SK-N-SH treated with all-trans-retinoic acid at 6 μM for 48 hours (cell line): Measurements from ENCODE around the gene ORM1.

Experiments
- ATAC-seq: fragments of 200-7000 bp; cut with Tn5 transposase; 3 replicates; pipeline ENCODE4 v1.9.1; 2020; ENCODE audit warnings: mild to moderate bottlenecking, moderate library complexity
- ARNTL ChIP-seq: fragments of 450-650 bp; formaldehyde crosslinking; IDR thresholded peaks from 2 replicates; pipeline ENCODE4 v1.5.0; 2020; ENCODE audit warnings: low read depth, mild to moderate bottlenecking, moderate library complexity, borderline replicate concordance
- BACH2 ChIP-seq: fragments of 250-450 bp; sonication (Bioruptor Pico); IDR thresholded peaks from 2 replicates; pipeline ENCODE4 v1.9.0; 2021; ENCODE audit warnings: mild to moderate bottlenecking, borderline replicate concordance
- CREB5 ChIP-seq: fragments of 250-450 bp; sonication (Bioruptor Pico); IDR thresholded peaks from 2 replicates; pipeline ENCODE4 v1.5.1; 2020; ENCODE audit warnings: low read depth, mild to moderate bottlenecking, moderate library complexity
- CSDC2 ChIP-seq: fragments of 250-450 bp; sonication (Bioruptor Pico); IDR thresholded peaks from 2 replicates; pipeline ENCODE4 v1.5.0; 2020; ENCODE audit warnings: mild to moderate bottlenecking, moderate library complexity
- CSRNP3 ChIP-seq: fragments of 250-450 bp; sonication (Bioruptor Pico); IDR thresholded peaks from 2 replicates; pipeline ENCODE4 v1.5.1; 2021; ENCODE audit warnings: mild to moderate bottlenecking, moderate library complexity
- GLIS3 ChIP-seq: fragments of 250-450 bp; sonication (Bioruptor Pico); IDR thresholded peaks from 2 replicates; pipeline ENCODE4 v1.5.0; 2020; ENCODE audit warnings: mild to moderate bottlenecking, moderate library complexity
- ISL1 ChIP-seq: fragments of 250-450 bp; sonication (Bioruptor Pico); IDR thresholded peaks from 2 replicates; pipeline ENCODE4 v2.1.2; 2022; ENCODE audit warnings: mild to moderate bottlenecking, moderate library complexity
- OSR1 ChIP-seq: fragments of 250-450 bp; sonication (Bioruptor Pico); IDR thresholded peaks from 2 replicates; pipeline ENCODE4 v1.8.0; 2022; ENCODE audit warnings: moderate library complexity, mild to moderate bottlenecking, inconsistent platforms
- PATZ1 ChIP-seq: fragments of 250-450 bp; sonication (Bioruptor Pico); IDR thresholded peaks from 2 replicates; pipeline ENCODE4 v1.8.0; 2020; ENCODE audit warnings: mild to moderate bottlenecking, moderate library complexity, borderline replicate concordance
- POU6F1 ChIP-seq: fragments of 250-450 bp; sonication (Bioruptor Pico); IDR thresholded peaks from 2 replicates; pipeline ENCODE4 v1.8.0; 2021; ENCODE audit warnings: low read depth, mild to moderate bottlenecking, moderate library complexity, borderline replicate concordance
- PPARA ChIP-seq: fragments of 250-450 bp; sonication (Bioruptor Pico); IDR thresholded peaks from 2 replicates; pipeline ENCODE4 v1.5.0; 2020; ENCODE audit warnings: mild to moderate bottlenecking, borderline replicate concordance
- RARB ChIP-seq: fragments of 250-450 bp; sonication (Bioruptor Pico); IDR thresholded peaks from 2 replicates; pipeline ENCODE4 v1.8.0; 2021; ENCODE audit warnings: mild to moderate bottlenecking, moderate library complexity
- SNAI2 ChIP-seq: fragments of 250-450 bp; sonication (Bioruptor Pico); IDR thresholded peaks from 2 replicates; pipeline ENCODE4 v1.5.0; 2020; ENCODE audit warnings: mild to moderate bottlenecking, moderate library complexity
- TCF4 ChIP-seq: fragments of 250-450 bp; sonication (Bioruptor Pico); IDR thresholded peaks from 2 replicates; pipeline ENCODE4 v1.8.0; 2021; ENCODE audit warnings: mild to moderate bottlenecking, moderate library complexity, borderline replicate concordance
- TOX ChIP-seq: fragments of 250-450 bp; sonication (Bioruptor Pico); IDR thresholded peaks from 2 replicates; pipeline ENCODE4 v1.8.0; 2021; ENCODE audit warnings: mild to moderate bottlenecking, moderate library complexity, borderline replicate concordance
- TSHZ2 ChIP-seq: fragments of 250-450 bp; sonication (Bioruptor Pico); IDR thresholded peaks from 2 replicates; pipeline ENCODE4 v1.5.0; 2020; ENCODE audit warnings: mild to moderate bottlenecking, moderate library complexity
- ZC3H10 ChIP-seq: fragments of 250-450 bp; sonication (Bioruptor Pico); IDR thresholded peaks from 2 replicates; pipeline ENCODE4 v1.5.1; 2021; ENCODE audit warnings: mild to moderate bottlenecking, moderate library complexity
- ZFP3 ChIP-seq: fragments of 250-450 bp; sonication (Bioruptor Pico); IDR thresholded peaks from 2 replicates; pipeline ENCODE4 v1.5.0; 2020; ENCODE audit warnings: mild to moderate bottlenecking, moderate library complexity
- ZFP30 ChIP-seq: fragments of 450-650 bp; formaldehyde crosslinking; IDR thresholded peaks from 2 replicates; pipeline ENCODE4 v1.5.0; 2022; ENCODE audit warnings: mild to moderate bottlenecking, moderate library complexity
- ZNF565 ChIP-seq: fragments of 450-650 bp; formaldehyde crosslinking; conservative IDR thresholded peaks from 2 replicates; pipeline ENCODE4 v1.5.0; 2020; ENCODE audit warnings: low read depth, mild to moderate bottlenecking, moderate library complexity
- ZNF70 ChIP-seq: fragments of 450-650 bp; formaldehyde crosslinking; IDR thresholded peaks from 2 replicates; pipeline ENCODE4 v1.5.0; 2020; ENCODE audit warnings: mild to moderate bottlenecking, moderate library complexity
- ZNF8 ChIP-seq: fragments of 450-650 bp; formaldehyde crosslinking; IDR thresholded peaks from 2 replicates; pipeline ENCODE4 v1.5.0; 2020; ENCODE audit warnings: mild to moderate bottlenecking, moderate library complexity

Gene ORM1

GRCh38 chr9:114289106-114289505 is 33.8 kb upstream of the ORM1 start:
- no peak for TF ChIP-seq CSDC2 (CRISPR knock-in tag)
- no peak for TF ChIP-seq PPARA
- TF ChIP-seq GLIS3 (CRISPR knock-in tag): no peak
- no peak for TF ChIP-seq ZNF8 (CRISPR knock-in tag)
- no peak for TF ChIP-seq TOX
- no peak for TF ChIP-seq POU6F1 (CRISPR knock-in tag)
- no peak for TF ChIP-seq ARNTL (CRISPR knock-in tag)
- no peak for TF ChIP-seq ZFP30 (CRISPR knock-in tag)
- TF ChIP-seq PATZ1: no peak
- TF ChIP-seq TSHZ2 (CRISPR knock-in tag): no peak
- no peak for TF ChIP-seq RARB
- no peak for TF ChIP-seq ZNF565
- no peak for TF ChIP-seq SNAI2 (CRISPR knock-in tag)
- TF ChIP-seq, all 23 proteins: peak for 0
- ATAC-seq: no peak

GRCh38 chr9:114289571-114290481 is 33.1 kb upstream of the ORM1 start:
- TF ChIP-seq TSHZ2 (CRISPR knock-in tag) (no peak), ISL1 (CRISPR knock-in tag) (no peak), CREB5 (CRISPR knock-in tag) (no peak), ZNF565 (no peak), ZC3H10 (CRISPR knock-in tag) (no peak), CSRNP3 (no peak), ZNF70 (CRISPR knock-in tag) (no peak), OSR1 (no peak), POU6F1 (CRISPR knock-in tag) (no peak), PATZ1 (no peak), GLIS3 (CRISPR knock-in tag) (no peak), SNAI2 (CRISPR knock-in tag) (no peak), ZFP30 (CRISPR knock-in tag) (no peak), BACH2 (CRISPR knock-in tag) (no peak), TCF4 (no peak), CSDC2 (CRISPR knock-in tag) (no peak), ZFP3 (CRISPR knock-in tag) (no peak)
- no peak for ATAC-seq
